SJSA1 (cell line): Measurements from ENCODE around the gene MAPK11. TPM values are rescaled to one million over a fixed set of nuclear protein-coding genes. Genes with fewer than 3 reads are reported as not detected.

Source experiments
- DNase-seq, 2 experiments: peaks; one replicate each; pipeline ENCODE4 v3.0.0-alpha.2; 2015 to 2020; ENCODE audit warnings: low spot score in 2 of 2, low read depth in 1 of 2
- H3K27ac ChIP-seq: fragments of 250-450 bp; sonication (Bioruptor Pico); 2 replicates; pipeline ENCODE4 v1.5.1; 2020; ENCODE audit warnings: mild to moderate bottlenecking, moderate library complexity
- H3K27me3 ChIP-seq: fragments of 250-450 bp; sonication (Bioruptor Pico); replicated peaks from 2 replicates; pipeline ENCODE4 v1.5.1; 2020; ENCODE audit warnings: mild to moderate bottlenecking, moderate library complexity
- H3K36me3 ChIP-seq: fragments of 250-450 bp; sonication (Bioruptor Pico); 2 replicates; pipeline ENCODE4 v1.5.1; 2020; ENCODE audit warnings: mild to moderate bottlenecking
- H3K4me1 ChIP-seq: fragments of 250-450 bp; sonication (Bioruptor Pico); replicated peaks from 2 replicates; pipeline ENCODE4 v1.6.1; 2021; ENCODE audit warnings: mild to moderate bottlenecking
- H3K4me3 ChIP-seq: fragments of 250-450 bp; sonication (Bioruptor Pico); 2 replicates; pipeline ENCODE4 v1.5.1; 2020; ENCODE audit warnings: mild to moderate bottlenecking
- H3K9me3 ChIP-seq: fragments of 250-450 bp; sonication (Bioruptor Pico); replicated peaks from 2 replicates; pipeline ENCODE4 v1.5.1; 2020; ENCODE audit warnings: mild to moderate bottlenecking
- total RNA-seq: library from RNA; depleted of rRNA; stranded (reverse); fragments of >200 nt; shearing (Covaris generic); gene quantifications from 2 replicates; pipeline ENCODE4 v1.2.3, GENCODE V29; 2014

The MAPK11 gene
- total RNA-seq, 1 experiment from 2014 or later: 2.2 TPM

DNA sequence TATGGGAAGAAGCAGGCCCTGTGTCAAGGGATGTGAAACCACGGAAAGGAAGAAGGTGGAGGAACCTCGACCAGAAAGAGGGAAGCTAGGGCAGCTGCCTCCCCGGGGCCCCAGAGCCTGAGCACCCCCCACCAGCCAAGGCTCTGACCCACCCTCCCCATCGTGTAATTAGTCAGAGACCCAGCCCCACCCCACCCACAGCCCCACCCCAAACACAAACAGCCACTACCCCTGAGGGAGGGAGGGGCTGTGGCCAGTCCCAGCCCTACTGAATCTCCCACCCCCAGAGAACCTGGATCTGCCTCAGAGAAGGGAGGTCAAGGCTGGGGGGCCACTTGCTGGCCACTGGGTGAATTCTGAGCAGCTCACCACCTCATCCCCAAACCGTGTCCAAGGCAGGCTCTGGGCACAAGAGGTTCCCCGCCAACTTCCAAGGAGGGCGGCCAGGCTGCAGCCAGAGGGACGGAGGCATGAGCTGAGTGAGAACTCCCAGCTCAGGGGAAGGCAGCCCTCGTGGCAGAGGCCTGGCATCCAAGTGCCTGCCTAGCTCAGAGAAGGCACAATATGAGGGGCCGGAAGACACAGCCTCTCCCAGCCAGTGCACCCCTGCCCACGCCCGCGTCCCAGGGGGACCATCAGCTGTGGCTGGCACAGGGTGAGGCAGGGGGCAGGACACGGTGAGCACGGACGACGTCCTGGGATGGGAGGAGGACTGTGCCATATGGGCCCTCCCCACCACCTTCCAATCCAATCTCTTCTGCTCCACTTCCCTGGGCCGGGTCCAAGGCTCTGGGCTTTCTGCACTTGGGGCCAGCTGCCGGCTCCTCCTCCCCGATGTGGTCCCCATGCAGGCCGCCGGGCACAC lies 34.6 kb upstream of the MAPK11 start:
- no peak overlapping the region for H3K4me3 ChIP-seq
- H3K4me1 ChIP-seq: peaks cover 36% of the 10 kb centered on the region
- peaks cover 43% of the 10 kb centered on the region for H3K36me3 ChIP-seq
- no peaks in the 10 kb centered on the region for H3K27me3 ChIP-seq
- no peak for DNase-seq
- no peak overlapping the region for H3K27ac ChIP-seq
- no peaks in the 10 kb centered on the region for H3K9me3 ChIP-seq

DNA sequence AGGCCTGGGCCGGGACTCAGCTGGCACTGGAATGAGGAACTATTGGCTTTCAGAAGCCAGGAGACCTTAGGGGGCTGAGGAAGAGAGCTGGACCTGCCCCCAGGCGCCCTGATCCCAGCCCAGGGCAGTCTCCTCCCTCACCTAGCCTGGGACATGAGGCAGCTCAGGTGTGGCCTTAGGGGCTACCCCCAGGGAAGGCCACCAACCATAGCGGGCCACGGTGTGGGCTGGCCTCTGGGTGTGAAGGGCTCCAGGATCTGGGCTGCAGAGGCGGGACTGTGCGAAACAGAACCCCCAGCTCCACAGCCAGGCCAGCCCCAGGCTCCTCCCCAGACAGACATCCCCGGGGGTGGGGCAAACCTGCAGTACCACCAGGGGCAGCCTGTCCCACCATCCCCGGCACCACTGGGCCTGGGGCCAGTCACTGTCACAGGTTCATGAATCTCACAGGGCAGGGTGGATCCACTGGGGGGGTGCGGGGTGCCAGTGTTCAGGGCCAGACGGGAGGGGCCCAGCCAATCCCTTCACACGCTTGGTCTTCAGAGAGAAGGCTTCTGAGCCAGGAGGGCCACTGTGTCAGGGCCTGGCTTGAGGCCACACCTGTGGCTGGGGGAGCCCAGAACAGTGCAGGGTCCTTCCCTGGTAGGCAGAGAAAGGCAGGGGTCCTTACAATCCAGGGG lies 33.8 kb upstream of the MAPK11 start:
- peaks cover 36% of the 10 kb centered on the region for H3K4me1 ChIP-seq
- no peaks in the 10 kb centered on the region for H3K27me3 ChIP-seq
- H3K4me3 ChIP-seq: no peak overlapping the region
- no peak for DNase-seq
- no peak overlapping the region for H3K27ac ChIP-seq
- H3K36me3 ChIP-seq: peaks cover 43% of the 10 kb centered on the region
- H3K9me3 ChIP-seq: no peaks in the 10 kb centered on the region

DNA sequence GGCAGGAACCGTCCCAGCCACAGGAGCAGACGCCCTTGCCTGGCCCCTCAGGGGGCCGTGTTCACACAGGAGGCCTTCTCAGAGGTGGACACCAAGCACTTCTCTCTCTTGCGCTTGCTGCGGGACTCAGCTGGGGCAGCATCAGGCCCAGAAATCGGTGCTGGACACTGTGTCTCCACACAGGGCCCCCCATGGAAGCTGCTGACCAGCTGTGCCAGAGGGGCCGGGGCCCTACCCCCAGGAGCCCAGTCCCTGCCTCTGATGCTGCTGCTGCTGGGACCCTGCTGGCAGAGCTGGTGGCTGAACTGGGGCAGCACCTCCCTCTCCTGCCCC lies 33.3 kb upstream of the MAPK11 start:
- Histone ChIP-seq H3K4me3 (no peak overlapping the region), H3K4me1 (peaks cover 36% of the 10 kb centered on the region), H3K36me3 (peaks cover 43% of the 10 kb centered on the region), H3K27me3 (no peaks in the 10 kb centered on the region), H3K27ac (no peak overlapping the region), H3K9me3 (no peaks in the 10 kb centered on the region)
- no peak for DNase-seq

DNA sequence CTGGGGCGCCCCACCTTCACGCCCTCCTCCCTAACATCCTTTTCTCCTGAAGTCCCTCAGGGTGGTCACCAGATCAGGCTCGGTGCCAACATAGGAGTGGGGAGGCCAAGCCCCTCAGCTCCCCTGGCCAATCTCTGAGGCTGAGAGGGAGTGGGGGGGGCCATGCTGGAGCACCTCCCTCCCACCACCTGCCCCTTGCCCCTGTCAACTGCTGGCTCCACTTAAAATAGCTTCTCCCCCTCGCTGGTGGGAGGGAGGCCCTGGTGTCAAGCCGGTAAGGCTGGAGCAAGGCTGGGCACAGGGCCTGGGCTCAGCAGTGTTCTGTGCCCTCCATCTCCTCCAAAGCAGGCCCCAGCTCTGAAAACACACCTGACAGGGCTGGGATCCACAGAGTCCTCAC lies 32.4 kb upstream of the MAPK11 start:
- no peak overlapping the region for H3K27ac ChIP-seq
- DNase-seq: no peak
- H3K27me3 ChIP-seq: no peaks in the 10 kb centered on the region
- H3K36me3 ChIP-seq: peaks cover 43% of the 10 kb centered on the region
- no peak overlapping the region for H3K4me3 ChIP-seq
- no peaks in the 10 kb centered on the region for H3K9me3 ChIP-seq
- peaks cover 31% of the 10 kb centered on the region for H3K4me1 ChIP-seq

DNA sequence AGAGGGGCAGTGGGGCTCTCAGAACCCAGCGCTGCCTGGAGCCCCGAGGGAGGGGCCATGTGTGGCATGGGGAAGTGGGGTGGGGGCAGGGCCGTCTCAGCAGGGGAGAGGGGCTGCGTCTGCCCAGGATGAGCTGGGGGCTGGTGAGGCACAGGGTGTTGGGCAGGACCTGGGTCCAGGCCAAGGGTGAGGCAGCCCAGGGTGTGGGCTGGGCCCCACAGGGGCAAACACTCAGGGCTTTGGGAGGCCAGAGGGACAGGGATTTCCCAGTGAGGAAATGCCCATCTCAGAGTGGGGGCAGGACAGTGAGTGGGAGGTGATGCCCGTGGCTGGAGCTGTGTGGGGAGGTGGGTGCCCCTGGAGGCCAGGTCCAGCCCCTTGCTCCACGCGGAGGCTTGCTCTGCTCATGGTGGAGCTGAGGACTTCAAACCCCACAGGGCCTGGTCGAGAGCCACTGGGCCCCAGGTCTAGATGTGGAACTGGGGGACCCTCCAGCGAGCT lies 31.9 kb upstream of the MAPK11 start:
- no peak overlapping the region for H3K4me3 ChIP-seq
- no peak for DNase-seq
- no peaks in the 10 kb centered on the region for H3K9me3 ChIP-seq
- H3K4me1 ChIP-seq: peaks cover 31% of the 10 kb centered on the region
- H3K36me3 ChIP-seq: peaks cover 40% of the 10 kb centered on the region
- H3K27ac ChIP-seq: no peak overlapping the region
- H3K27me3 ChIP-seq: no peaks in the 10 kb centered on the region

DNA sequence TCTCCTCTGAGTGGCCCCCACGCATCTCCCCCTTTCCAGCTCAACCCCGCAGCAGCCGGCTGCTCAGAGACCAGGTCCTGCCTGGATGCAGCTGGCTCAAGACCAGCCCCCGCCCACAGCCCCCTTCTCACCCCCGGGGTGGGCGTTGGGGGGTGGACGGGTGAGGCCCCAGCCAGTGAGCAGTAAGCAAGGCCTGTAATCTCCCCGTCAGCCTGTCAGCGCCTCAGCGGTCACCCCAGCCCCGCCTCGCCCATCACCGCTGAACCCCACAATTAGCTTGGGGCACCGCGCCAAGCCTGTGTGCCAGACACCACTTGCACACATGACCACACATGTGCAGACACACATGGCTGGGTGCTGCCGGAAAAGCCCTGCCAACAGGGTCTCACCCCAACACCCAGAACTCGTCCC lies 31.4 kb upstream of the MAPK11 start:
- Histone ChIP-seq H3K4me1 (peaks cover 28% of the 10 kb centered on the region), H3K9me3 (no peaks in the 10 kb centered on the region), H3K27me3 (no peaks in the 10 kb centered on the region), H3K27ac (no peak overlapping the region), H3K4me3 (no peak overlapping the region), H3K36me3 (peaks cover 36% of the 10 kb centered on the region)
- DNase-seq: no peak

DNA sequence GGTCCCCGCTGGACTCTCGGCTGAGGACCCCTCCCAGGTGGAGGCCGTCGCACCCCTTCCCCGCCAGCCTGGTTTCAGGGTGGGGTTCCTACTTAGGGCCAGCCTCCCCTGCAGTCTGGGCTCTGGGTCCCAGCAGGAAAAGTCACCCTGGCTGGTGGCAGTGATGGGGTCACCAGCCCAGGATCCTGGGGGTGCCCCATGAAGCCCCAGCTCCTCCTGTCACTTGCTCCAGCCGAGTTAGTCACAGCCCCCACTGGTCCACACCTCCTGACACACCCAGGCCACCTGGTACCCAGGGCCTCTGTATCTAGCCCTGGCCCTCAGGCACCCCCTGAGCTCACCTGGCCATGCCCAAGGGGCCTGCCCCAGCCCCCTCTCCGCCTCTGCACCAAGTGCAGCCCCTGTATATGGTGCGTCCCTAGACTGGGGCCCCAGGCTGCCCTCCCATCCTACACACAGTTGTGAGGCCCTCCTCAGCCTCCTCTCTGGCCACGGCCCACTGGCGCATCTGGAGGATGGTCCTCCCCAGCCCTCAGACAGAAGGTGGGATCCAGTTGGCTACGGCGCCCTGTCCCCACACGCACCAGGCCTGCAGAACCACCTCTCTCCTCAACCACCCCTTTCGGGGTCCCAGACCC lies 30.6 kb upstream of the MAPK11 start:
- peaks cover 21% of the 10 kb centered on the region for H3K4me1 ChIP-seq
- H3K27me3 ChIP-seq: no peaks in the 10 kb centered on the region
- H3K27ac ChIP-seq: no peak overlapping the region
- no peak overlapping the region for H3K4me3 ChIP-seq
- DNase-seq: no peak
- peaks cover 36% of the 10 kb centered on the region for H3K36me3 ChIP-seq
- no peaks in the 10 kb centered on the region for H3K9me3 ChIP-seq

DNA sequence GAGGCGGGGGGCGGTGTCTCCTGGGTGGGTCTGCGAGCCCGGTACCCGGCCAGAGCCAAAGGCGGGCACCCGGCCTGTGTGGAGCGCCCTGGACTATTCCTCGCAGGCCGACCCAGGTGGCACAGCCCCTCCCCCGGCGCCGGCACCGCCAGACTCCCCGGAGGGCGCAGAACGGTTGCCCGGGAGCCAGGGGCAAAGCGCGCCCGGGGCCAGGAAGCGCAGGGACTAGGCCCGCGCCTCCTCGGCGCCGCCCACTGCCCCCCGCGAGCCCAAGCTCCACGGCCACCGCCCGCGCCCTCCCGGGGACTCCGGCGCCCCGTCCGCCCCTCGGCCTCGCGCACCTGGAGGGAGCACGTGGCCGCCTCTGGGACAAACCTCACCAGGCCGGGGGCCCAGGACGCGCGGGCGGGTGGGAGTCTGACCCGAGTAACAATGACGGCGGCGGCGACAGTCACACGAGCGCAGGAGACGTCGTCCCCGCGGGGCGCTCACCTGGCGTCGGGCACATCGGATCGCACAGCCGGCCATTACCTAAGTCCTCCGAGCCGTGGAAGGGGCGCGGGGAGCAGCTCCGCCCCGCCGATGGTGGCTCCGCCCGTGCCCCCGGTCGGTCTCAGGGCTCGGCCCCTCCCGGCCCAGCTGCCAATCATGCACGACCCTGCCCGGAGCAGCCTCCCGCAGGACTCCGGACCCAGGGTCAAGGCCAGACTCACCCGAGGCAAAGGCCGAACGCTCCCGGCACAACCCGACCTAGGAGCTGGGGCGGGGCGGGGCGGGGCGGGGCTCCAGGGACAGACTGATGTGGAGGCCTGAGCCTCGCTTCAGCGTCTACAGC lies 29.8 kb upstream of the MAPK11 start:
- H3K4me3 ChIP-seq: no peak overlapping the region

DNA sequence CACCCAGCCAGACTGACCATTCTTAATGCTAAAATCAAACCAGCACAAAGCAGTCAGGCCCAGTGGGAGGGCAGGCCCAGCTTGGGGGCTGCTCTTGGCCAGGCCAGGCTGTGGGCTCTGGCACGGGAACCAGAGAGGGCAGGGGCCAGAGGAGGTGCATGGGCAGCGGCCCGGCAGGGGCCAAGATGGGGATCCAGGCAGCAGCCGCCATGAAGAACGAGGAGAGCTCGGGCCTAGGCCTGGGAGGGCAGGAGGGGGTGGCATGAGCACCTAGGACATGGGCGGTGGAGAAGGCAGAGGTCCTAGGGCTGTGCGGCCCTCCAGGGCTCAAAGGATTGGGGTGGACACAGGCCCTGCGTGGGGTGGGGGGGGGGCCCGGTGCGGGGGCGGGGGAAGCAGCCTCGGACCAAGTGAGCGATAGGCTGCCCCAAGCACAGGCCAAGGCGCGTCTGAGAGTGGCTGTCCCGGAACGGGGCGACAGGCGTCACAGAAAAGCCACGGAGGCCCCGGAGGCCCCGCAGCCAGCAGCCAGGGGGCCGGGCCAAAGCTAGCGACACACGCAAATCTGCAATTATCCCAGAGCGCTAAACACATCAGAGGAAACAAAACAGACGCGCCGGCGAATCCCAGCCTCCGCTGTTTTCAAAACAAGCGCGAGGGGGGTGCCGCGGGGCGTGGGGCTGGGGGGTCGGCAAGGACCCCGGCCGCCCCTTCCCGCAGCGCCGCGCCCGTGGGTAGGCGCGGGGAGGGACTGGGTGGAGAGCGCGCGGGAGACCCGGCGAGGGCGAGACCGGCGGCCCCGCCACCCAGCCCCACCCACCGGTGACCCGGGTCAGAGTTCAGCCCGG lies 29.0 kb upstream of the MAPK11 start:
- no peak overlapping the region for H3K27ac ChIP-seq
- H3K4me1 ChIP-seq: peaks cover 14% of the 10 kb centered on the region

More for the DNA sequence above, 29.8 kb upstream of the MAPK11 start:
- peaks cover 30% of the 10 kb centered on the region for H3K36me3 ChIP-seq
- H3K9me3 ChIP-seq: no peaks in the 10 kb centered on the region
- peaks cover 14% of the 10 kb centered on the region for H3K4me1 ChIP-seq
- no peak for DNase-seq
- no peaks in the 10 kb centered on the region for H3K27me3 ChIP-seq
- no peak overlapping the region for H3K27ac ChIP-seq

DNA sequence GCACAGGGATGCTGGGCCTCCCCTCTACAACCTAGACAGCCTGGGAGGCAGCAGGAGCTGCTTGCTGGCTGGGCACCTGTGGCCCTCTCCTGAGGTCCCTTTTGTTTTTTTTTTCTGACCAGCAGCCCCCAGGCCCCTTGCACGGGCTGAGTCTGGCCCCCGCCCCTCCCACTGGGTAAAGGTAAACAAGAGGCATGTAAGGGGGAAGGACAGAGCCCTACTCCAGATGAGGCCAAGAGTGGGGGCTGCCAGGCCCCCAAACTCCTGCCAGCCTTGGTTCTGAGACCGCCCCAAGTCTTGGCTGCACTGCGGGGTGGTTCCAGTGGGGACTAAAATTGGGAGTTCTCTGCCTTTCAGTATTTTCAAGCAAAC lies 28.1 kb upstream of the MAPK11 start:
- Histone ChIP-seq H3K9me3 (no peaks in the 10 kb centered on the region), H3K27ac (no peak overlapping the region), H3K4me1 (peaks cover 21% of the 10 kb centered on the region), H3K4me3 (no peak overlapping the region), H3K36me3 (peaks cover 30% of the 10 kb centered on the region), H3K27me3 (no peaks in the 10 kb centered on the region)
- DNase-seq: no peak

More for the DNA sequence above, 29.0 kb upstream of the MAPK11 start:
- H3K9me3 ChIP-seq: no peaks in the 10 kb centered on the region
- H3K27me3 ChIP-seq: no peaks in the 10 kb centered on the region
- no peak for DNase-seq
- no peak overlapping the region for H3K4me3 ChIP-seq
- H3K36me3 ChIP-seq: peaks cover 32% of the 10 kb centered on the region

DNA sequence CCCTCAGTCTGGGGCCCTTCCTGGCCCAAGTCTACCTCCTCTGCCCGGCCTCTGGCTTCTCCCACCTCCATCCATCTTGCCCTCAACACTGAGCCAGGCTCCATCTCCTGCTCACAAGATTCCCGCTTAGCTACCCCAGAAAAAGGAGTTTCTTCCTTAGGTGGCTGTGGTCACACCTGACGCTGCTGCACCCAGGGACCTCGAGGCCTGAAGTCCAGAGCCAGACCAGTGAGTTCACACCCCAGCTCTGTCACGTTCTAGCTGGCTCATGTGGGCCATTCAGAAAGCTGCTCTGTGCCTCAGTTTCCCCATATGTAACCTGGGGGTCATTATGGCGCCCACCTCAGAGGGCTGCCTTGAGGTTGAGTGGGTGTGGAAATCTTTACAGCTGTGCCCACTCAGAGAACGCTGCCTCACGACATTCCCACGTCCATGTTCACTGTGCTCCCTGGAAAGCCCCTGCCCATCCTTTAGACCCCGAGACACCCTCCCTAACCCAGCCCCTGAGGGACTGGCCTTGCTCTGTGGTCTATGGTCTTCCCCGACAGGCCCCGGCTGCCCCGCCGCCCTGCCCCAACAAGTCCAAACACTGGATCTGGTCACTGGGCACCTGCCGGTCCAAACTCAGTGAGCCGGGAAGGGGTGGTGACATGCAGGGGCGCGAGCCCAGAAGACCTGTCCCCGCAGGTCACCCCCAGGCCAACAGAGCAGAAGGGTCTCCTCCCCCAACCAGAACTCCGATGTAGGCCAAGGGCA lies 27.5 kb upstream of the MAPK11 start:
- peaks cover 26% of the 10 kb centered on the region for H3K4me1 ChIP-seq
- H3K27ac ChIP-seq: no peak overlapping the region
- no peaks in the 10 kb centered on the region for H3K27me3 ChIP-seq
- no peaks in the 10 kb centered on the region for H3K9me3 ChIP-seq
- H3K36me3 ChIP-seq: peaks cover 29% of the 10 kb centered on the region
- no peak for DNase-seq
- no peak overlapping the region for H3K4me3 ChIP-seq
